A549 (cell line): ENCODE results near the gene EIF2B2.

ENCODE experiments used
- HDAC2 ChIP-seq: fragments of 200-600 bp; sonication (generic); IDR thresholded peaks from 2 replicates; pipeline ENCODE4 v1.6.1; 2016
- MAFK ChIP-seq: fragments of 450-650 bp; IDR thresholded peaks from 2 replicates; pipeline ENCODE4 v1.6.1; 2014; ENCODE audit not compliant: partially characterized antibody
- NPAS2 ChIP-seq: fragments of 250-450 bp; sonication (Bioruptor Pico); IDR thresholded peaks from 2 replicates; pipeline ENCODE4 v1.8.0; 2022; ENCODE audit warnings: mild to moderate bottlenecking, moderate library complexity, borderline replicate concordance
- POLR2A ChIP-seq: IDR thresholded peaks from 2 replicates; pipeline ENCODE4 v1.6.1; 2012; ENCODE audit warnings: mild to moderate bottlenecking, low read length
- RAD21 ChIP-seq, 2 experiments: fragments of >200 bp in 1 of 2; sonication (Bioruptor Twin) in 1 of 2; formaldehyde crosslinking in 1 of 2; IDR thresholded peaks in 1 of 2; conservative IDR thresholded peaks in 1 of 2; 2 replicates in 1 of 2; 3 replicates in 1 of 2; pipeline ENCODE4 v1.6.1; 2012 to 2018; ENCODE audit warnings: inconsistent platforms in 1 of 2
- RFX5 ChIP-seq: fragments of 450-650 bp; IDR thresholded peaks from 2 replicates; pipeline ENCODE4 v1.7.1; 2014; ENCODE audit warnings: antibody characterized with exemption, mild to moderate bottlenecking, moderate library complexity
- SREBF2 ChIP-seq: fragments of 450-650 bp; IDR thresholded peaks from 2 replicates; pipeline ENCODE4 v1.6.1; 2014; ENCODE audit warnings: mild to moderate bottlenecking, moderate library complexity
- ZC3H11A ChIP-seq: fragments of 450-650 bp; IDR thresholded peaks from 2 replicates; pipeline ENCODE4 v1.6.1; 2014; ENCODE audit warnings: antibody characterized with exemption, mild to moderate bottlenecking
- TF ChIP-seq, protein P1 (sequence below): fragments of >200 bp; sonication (Bioruptor Twin); formaldehyde crosslinking; IDR thresholded peaks from 3 replicates; pipeline ENCODE4 v1.5.1; 2016
- TF ChIP-seq, protein P2 (sequence below): IDR thresholded peaks from 2 replicates; pipeline ENCODE4 v1.6.1; 2012
- TF ChIP-seq, protein P3 (sequence below): fragments of 250-450 bp; sonication (Bioruptor Pico); IDR thresholded peaks from 2 replicates; pipeline ENCODE4 v1.5.0; 2021; ENCODE audit warnings: mild to moderate bottlenecking, moderate library complexity, borderline replicate concordance
- TF ChIP-seq, protein P4 (sequence below): IDR thresholded peaks from 2 replicates; pipeline ENCODE4 v1.6.1; 2012; ENCODE audit warnings: low read depth, borderline replicate concordance
- TF ChIP-seq, protein P5 (sequence below): fragments of 450-650 bp; IDR thresholded peaks from 2 replicates; pipeline ENCODE4 v1.6.1; 2014; ENCODE audit warnings: antibody characterized with exemption
- TF ChIP-seq, protein P6 (sequence below): fragments of 200-600 bp; sonication (generic); IDR thresholded peaks from 2 replicates; pipeline ENCODE4 v1.6.1; 2016; ENCODE audit warnings: antibody characterized with exemption, mild to moderate bottlenecking, moderate library complexity

DNA sequence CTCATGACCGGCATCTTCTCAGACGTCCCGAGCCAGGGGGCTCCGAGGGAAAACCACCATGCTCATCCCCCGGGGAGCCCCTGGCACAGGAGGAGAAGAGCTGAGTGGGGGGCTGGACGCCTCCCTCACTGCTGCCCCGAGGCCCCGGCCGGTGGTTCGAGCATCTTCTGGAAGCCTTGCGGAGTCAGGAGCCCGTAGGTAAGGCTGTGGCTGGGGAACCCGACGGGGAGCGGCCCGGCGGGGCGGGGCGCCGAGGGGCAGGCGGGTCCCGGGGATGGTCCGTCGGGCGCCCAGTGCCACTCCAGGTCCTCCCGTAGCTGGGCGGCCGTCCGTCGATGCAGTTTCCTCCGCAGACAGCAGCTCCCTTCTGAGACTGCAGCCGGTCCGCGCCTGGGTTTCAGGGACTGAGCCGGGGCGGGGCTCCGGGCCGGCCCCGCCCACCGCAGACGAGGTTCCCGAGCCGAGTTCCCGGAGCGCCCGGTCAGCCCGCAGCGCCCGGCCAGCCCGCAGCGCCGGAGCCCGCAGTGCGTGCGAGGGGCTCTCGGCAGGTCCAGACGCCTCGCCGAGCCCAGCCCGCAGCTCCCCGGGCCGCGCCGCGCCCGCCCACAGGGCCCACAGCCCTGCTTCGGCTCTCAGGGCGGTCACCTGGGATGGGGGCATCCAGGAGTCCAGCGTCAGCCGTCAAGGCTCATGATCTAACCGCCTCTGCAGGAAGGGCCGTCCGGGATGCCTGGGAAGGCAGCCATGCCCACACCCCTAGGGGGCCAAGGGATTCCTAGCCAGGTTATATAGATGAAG, 47.3 kb upstream of the EIF2B2 start, which contains the start of gene PGF:
- TF ChIP-seq ZC3H11A (no peak), MAFK (no peak), RFX5 (no peak), NPAS2 (no peak), SREBF2 (no peak), POLR2A (peak; percentile 64), HDAC2 (no peak), RAD21 (conservative IDR thresholded peaks at IDR 0.05 in 1 of 2, IDR thresholded peaks at IDR 0.05 in 1 of 2) (no peak)
- TF ChIP-seq, protein P1, sequence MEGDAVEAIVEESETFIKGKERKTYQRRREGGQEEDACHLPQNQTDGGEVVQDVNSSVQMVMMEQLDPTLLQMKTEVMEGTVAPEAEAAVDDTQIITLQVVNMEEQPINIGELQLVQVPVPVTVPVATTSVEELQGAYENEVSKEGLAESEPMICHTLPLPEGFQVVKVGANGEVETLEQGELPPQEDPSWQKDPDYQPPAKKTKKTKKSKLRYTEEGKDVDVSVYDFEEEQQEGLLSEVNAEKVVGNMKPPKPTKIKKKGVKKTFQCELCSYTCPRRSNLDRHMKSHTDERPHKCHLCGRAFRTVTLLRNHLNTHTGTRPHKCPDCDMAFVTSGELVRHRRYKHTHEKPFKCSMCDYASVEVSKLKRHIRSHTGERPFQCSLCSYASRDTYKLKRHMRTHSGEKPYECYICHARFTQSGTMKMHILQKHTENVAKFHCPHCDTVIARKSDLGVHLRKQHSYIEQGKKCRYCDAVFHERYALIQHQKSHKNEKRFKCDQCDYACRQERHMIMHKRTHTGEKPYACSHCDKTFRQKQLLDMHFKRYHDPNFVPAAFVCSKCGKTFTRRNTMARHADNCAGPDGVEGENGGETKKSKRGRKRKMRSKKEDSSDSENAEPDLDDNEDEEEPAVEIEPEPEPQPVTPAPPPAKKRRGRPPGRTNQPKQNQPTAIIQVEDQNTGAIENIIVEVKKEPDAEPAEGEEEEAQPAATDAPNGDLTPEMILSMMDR, result no peak
- TF ChIP-seq, protein P2, sequence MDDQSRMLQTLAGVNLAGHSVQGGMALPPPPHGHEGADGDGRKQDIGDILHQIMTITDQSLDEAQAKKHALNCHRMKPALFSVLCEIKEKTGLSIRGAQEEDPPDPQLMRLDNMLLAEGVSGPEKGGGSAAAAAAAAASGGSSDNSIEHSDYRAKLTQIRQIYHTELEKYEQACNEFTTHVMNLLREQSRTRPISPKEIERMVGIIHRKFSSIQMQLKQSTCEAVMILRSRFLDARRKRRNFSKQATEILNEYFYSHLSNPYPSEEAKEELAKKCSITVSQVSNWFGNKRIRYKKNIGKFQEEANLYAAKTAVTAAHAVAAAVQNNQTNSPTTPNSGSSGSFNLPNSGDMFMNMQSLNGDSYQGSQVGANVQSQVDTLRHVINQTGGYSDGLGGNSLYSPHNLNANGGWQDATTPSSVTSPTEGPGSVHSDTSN, result no peak
- TF ChIP-seq, protein P3, sequence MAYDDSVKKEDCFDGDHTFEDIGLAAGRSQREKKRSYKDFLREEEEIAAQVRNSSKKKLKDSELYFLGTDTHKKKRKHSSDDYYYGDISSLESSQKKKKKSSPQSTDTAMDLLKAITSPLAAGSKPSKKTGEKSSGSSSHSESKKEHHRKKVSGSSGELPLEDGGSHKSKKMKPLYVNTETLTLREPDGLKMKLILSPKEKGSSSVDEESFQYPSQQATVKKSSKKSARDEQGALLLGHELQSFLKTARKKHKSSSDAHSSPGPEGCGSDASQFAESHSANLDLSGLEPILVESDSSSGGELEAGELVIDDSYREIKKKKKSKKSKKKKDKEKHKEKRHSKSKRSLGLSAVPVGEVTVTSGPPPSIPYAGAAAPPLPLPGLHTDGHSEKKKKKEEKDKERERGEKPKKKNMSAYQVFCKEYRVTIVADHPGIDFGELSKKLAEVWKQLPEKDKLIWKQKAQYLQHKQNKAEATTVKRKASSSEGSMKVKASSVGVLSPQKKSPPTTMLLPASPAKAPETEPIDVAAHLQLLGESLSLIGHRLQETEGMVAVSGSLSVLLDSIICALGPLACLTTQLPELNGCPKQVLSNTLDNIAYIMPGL, result no peak
- TF ChIP-seq, protein P4, sequence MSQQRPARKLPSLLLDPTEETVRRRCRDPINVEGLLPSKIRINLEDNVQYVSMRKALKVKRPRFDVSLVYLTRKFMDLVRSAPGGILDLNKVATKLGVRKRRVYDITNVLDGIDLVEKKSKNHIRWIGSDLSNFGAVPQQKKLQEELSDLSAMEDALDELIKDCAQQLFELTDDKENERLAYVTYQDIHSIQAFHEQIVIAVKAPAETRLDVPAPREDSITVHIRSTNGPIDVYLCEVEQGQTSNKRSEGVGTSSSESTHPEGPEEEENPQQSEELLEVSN, result no peak
- TF ChIP-seq, protein P5, sequence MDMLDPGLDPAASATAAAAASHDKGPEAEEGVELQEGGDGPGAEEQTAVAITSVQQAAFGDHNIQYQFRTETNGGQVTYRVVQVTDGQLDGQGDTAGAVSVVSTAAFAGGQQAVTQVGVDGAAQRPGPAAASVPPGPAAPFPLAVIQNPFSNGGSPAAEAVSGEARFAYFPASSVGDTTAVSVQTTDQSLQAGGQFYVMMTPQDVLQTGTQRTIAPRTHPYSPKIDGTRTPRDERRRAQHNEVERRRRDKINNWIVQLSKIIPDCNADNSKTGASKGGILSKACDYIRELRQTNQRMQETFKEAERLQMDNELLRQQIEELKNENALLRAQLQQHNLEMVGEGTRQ, result no peak
- TF ChIP-seq, protein P6, sequence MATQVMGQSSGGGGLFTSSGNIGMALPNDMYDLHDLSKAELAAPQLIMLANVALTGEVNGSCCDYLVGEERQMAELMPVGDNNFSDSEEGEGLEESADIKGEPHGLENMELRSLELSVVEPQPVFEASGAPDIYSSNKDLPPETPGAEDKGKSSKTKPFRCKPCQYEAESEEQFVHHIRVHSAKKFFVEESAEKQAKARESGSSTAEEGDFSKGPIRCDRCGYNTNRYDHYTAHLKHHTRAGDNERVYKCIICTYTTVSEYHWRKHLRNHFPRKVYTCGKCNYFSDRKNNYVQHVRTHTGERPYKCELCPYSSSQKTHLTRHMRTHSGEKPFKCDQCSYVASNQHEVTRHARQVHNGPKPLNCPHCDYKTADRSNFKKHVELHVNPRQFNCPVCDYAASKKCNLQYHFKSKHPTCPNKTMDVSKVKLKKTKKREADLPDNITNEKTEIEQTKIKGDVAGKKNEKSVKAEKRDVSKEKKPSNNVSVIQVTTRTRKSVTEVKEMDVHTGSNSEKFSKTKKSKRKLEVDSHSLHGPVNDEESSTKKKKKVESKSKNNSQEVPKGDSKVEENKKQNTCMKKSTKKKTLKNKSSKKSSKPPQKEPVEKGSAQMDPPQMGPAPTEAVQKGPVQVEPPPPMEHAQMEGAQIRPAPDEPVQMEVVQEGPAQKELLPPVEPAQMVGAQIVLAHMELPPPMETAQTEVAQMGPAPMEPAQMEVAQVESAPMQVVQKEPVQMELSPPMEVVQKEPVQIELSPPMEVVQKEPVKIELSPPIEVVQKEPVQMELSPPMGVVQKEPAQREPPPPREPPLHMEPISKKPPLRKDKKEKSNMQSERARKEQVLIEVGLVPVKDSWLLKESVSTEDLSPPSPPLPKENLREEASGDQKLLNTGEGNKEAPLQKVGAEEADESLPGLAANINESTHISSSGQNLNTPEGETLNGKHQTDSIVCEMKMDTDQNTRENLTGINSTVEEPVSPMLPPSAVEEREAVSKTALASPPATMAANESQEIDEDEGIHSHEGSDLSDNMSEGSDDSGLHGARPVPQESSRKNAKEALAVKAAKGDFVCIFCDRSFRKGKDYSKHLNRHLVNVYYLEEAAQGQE, result no peak
